Nucleus accumbens (tissue), 56 donors: ENCODE measurements around the gene SAXO1.
"Not testable (repeated sequence)": the region's sequence is repeated elsewhere in the genome, so short reads cannot be mapped to it uniquely, and the experiment has no call there.

Experiments used
- DNase-seq, 56 donors: peaks; one replicate each; lab custom pipeline; 2025; lab: John Stamatoyannopoulos, UW

SAXO1 gene

DNA sequence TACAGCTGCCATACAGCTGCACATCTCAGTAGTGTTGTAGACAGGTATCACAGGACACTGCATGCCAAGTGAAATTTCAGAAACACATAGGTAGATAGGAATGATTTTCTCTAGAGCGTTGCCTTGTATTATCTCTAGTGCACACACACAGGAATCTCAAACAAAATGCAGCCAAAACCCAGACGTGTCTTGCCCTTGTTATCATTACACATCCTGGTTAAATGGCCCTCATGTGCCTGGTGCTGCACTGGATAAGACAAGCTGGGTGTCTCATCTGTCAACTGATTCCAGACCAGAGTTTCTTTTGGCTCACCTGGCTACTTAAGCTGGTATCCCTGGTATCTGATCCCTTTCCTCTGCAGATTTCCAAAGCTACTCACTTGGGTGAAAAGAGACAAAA, 59.7 kb downstream of the SAXO1 start:
- no peak for DNase-seq

DNA sequence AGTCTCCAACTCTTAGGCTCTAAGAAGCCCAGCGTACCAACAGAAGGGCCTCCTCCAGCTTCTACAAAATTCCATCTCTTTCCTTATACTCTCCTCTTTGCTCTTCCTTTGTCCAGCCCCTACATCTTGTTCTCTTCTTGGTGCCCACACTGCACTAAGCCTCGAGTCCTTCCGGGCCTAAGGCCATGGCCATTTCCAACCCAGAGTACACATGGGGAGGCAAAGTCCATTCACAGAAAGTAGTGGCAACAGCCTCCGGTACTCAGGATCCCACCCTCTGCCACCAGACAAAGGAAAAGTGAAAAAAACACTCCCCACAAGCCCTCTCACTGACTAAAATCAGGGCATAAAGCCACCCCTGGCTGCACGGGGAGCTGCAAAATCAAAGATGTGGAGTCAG, 60.3 kb downstream of the SAXO1 start:
- DNase-seq, result no peak

DNA sequence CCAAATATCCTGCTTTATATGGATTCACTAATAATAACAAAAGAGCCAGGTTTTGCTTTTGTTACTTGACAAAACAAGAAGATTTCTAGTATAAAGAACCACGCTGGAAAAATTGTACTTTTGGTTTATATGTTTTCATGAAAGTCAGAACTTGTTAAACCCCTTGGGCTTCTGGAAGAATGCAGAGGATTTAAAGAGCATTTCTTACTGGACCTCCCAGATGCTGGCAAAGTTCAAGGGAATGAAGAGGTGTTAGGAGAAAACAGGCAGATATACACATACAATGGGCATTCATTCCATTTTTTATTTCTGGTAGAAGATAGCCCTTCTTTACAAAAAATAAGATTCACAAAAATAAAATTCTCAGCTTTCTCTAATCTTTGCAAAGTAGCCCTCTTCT, 61.1 kb downstream of the SAXO1 start:
- no peak for DNase-seq

DNA sequence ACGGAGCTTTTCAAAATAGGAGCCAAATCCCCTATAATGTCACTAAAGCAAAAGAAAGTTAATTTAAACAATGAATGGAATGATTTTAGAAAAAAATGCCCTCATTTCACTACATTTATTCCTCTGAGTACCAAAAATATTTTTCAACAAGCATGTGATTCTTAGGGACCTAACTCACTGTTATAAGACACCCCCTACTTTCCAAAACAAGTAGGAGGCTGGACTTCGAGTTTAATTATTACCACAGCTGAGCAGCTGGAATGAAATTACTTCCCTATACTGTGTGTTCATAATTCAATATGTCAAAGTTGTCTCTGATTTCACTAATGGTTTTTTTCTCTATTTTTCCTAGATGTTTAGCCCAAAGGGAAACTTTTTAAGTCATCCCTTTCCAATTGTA, 61.6 kb downstream of the SAXO1 start:
- DNase-seq, result no peak

DNA sequence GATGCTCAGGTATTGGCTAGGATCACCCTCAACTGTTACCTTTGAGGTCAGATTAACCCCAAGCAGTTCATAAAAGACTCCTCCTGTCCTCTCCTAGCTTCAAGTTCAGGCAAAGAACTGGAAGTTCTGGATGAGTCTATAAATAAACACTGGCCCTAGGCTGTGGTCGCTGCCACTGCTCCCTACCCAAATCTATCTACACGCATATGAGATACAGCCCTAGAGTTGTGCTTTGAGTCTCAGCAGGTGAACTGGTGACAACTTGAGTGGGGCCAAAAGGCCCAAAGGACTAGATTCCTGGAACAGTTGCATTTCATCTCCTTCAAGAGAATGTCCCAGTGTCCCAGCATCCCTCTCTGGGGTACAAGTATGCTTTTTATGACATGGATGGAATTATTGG, 62.6 kb downstream of the SAXO1 start:
- no peak for DNase-seq

DNA sequence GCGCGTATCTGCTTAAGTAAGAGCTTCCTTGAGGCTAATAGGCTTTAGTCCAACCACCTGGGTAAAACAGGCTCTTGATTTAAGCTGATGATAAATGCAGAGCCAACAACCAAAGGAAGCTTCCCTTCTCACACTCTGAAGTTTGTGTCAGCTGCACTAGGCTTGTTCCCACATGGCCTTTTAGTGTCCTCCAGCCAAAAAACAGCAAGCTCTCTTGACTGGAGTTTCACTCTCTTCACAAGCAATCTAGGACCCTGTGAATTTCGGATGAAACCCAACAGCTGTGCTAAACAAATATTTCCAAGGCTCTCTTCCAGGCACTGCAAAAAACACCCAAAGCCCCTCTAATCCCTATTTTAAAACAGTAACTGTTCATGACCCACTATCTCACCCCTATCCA, 63.9 kb downstream of the SAXO1 start:
- DNase-seq, result no peak

DNA sequence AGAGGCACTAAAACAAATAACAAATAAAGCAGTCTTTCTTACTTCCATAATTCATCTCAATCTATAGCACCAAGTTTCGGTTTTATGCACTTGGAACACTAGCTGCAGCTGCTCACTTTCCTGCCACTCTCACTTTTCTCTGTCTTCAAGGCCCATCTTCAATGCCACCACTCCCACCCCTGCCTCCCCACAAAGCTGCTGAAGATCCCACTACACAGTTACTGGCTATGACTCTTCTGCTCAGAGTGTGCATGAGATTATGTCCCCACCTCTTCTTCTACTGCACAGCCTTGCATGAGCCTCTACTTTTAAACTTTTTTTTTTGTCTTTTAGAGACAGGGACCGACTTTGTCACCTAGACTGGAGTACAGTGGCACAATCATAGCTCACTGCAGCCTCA, 77.4 kb downstream of the SAXO1 start:
- no peak for DNase-seq

DNA sequence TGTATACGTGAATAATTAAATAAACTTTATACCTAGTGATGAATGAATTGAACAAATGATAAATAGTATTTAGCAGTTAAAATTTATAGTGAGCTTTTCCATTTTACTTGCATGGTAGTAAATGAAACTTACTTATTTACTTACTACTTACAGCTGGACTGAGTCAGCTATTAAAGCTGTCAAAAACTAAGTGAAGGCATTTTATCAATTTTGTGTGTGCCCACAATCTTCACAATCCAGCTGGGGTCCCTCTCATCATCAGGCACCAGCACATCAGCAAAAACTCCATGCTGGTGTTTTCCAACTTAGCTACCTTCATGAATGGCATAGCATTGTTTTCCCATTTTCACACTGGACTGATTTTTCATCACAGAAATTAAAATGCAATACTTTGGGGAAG, 81.1 kb downstream of the SAXO1 start:
- no peak for DNase-seq

DNA sequence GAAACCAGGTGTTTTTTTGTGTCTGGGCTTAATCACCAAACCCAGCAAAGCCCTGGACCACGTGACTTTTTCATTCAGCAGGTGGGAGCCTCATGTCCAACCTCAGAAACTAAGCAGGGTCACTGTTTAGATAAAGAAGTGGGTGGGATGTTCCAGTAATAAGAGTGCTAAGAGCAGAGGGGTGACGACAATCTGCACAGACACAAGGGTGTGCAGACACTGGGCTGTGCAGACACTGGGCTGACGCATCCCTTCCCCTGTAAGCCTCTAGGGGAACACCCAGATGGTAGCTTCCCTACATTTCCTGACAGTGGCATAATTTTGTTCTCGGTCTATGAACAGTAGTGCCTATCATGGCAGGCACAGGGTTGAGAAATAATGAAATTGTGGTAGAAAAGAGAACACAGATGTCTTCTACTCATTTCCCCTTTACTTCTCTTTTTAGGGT, 85.1 kb downstream of the SAXO1 start:
- no peak for DNase-seq

DNA sequence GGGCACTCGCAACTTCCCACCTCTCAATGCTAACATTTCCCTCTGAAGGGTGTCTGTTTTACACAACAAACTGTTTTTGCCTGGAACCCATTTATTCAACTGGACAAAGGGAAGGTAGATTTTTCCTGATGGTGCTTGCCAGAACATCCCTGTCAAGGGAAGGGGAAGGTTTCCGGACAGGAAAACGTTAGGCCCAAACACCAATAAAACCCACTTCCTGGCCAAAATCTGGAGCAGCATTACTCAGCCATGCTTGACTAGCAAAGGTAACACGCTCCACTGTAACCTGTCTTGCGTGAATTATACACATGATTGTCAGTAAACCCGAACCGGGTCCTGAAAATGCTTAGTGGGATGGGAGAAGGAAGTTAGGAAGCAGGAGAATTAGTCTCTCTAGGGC, 90.2 kb downstream of the SAXO1 start:
- DNase-seq, result no peak

DNA sequence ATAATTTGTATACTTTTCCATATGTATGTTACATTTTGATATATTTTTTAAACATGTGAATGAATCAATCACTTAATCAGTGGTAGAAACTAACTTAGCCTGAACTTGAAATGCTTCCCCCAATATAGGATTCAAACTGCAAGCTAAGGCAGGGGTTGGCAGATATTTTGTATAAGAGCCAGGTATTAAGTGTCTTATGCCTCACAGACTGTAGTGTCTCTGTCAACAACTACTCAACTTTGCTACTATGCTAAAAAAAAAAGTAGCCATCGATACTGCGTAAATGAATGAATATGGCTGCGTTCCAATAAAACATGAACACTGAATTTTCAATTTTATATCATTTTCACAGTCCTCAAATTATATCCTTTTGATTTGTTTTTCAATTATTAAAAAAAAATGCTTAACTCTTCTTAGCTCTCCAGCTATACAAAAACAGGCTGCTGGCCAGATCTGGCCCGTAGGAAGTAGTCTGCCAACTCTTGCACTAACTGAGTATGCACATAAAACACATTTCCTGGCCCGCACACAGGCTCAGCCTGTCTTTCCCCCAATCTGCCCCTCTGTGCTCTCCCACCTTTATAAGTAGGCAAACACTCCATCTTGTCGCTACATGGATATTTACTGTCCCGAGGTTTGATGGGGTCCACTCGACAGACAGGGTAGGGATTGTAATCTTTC, 91.8 kb downstream of the SAXO1 start:
- DNase-seq, result no peak

DNA sequence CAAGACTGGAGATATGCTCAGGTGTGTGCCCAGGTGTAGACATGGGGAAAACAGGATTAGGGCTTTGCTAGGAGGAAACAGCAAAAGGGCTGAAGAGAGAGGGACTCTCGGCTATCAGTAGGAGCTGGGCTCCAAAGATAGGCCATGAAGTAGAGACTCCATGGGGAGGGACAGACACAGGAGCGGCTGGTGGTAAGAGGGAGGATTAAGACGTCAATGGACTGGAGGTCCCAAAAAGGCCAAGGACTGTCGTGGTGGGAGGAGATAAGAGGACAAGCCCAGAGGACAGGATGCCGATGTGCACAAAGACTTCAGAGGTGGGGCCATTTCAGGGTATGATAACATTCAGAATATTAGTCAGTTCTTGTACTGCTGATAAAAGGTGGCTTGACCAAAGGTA, 93.1 kb downstream of the SAXO1 start:
- DNase-seq, result no peak

DNA sequence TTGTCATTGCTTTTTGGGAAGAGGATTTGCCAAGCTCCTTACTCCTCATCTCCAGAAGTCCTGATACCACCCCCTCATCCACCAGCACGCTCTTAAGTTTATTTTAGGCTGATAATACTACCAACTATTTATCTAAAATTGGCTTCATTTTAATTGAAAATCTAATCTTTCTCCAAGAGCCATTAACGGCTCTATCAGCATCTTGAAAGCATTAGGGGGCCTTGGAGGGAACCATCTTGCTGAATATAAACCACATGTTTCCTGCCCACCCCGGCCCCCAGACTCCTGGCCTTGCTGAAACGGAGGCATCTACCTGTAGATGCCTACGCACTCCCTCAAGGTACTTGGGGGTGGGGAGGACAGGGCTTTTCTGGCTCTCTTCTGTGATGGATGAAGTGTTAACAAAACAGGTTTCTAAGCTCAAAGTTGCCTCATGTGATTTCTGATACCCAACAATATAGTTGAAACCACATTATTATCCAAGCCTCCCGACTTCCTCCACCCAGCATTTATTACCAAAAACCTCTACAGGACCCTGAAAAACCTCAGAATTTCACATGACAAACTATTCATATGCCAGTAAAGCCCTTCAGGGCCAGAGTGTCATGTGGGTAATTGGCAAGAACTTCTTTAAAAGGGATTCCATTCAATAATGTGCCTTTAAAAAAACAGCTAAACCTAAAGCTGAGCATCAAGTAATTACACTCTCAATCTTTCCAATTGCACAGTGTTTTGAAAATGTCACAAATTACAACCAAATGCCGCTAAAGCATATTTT, 96.7 kb downstream of the SAXO1 start:
- no peak for DNase-seq

DNA sequence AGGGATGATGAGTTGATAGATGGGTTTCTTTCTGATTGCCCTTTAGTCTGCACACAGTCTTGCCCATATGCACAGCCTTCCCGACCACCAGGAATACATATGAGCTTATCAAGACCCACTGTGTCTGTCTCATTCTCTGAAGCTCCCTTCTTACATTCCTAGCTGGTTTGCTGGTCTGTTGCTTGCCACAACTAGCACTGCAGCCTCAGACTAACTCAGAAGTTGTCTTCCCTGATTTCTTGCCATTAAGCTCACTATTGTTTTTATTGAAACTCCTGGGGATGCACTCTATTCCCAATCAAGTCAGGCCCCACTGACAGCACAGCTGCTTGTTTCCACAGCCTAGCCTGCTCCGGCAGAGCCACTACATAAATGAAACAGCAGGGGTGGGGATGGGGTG, 97.5 kb downstream of the SAXO1 start:
- DNase-seq, result no peak

DNA sequence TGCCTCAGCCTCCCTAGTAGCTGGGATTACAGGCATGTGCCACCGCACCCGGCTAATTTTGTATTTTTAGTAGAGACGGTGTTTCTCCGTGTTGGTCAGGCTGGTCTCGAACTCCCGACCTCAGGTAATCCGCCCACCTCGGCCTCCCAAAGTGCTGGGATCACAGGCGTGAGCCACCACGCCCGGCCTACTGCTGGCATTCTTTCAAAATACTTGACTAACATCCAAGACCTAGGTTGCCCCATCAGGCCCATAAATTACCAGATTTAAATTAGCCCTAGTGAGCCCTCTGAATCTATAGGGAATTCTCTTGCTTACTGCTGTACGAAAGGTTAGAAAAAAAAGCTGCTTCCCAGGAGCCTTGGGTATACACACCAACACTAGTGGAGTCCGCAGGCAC, 102.4 kb downstream of the SAXO1 start:
- not testable (repeated sequence) for DNase-seq

DNA sequence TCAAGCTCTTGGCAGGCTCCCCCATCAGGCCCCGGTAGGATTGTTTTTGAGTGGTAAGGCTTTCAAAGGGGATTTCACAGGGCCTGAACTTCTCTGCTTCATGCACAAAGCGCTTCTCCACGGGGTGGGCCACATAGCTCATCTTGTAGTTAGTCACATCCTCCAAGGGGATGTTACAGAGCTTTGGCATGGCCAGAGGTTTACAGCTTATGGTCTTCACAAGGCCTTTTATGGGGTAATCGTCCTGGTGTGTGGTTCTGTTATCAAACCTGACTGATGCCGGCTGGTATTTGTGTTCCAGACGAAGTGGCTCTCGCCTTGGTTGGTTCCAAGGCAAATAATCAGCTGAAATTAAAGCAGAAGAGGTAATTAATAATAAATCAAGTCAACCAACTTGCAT, 104.3 kb downstream of the SAXO1 start:
- no peak for DNase-seq

DNA sequence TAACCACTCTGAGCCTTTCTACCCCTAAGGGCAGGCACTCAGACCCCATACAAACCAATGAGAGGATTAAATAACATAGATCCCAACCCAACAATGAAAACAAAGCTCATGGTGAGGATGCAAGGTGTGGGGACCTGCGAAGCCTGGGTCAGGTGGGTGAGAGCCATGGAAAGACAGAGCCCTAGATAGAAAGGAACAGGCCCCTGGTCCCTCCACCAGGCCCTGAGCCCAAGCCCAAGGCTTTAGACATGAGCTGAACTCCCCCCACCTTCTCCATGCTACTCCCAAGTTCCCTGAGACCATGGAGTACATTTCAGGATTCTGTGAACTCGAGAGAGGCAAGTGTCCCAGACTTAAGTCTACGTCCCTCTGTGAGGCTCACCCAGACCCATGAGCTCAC, 106.5 kb downstream of the SAXO1 start:
- no peak for DNase-seq

DNA sequence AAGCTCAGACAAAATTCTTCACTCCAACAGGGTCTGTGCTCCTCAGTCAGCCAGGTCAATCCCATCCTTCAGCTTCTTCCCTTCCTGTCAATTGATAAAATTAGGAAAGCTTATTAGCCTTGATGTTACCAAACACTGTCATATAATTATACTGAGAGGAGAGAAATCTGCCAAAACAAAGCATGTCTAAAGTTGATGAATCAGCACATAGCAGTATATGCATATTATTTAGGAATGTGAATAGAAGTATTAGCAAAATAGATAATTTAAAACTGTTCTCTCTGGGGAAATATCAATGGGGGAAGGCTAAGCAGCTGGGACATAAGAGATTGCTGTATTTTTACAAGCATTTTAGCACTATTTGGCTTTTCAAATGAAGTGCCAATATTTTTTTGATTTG, 107.1 kb downstream of the SAXO1 start:
- DNase-seq, result no peak

DNA sequence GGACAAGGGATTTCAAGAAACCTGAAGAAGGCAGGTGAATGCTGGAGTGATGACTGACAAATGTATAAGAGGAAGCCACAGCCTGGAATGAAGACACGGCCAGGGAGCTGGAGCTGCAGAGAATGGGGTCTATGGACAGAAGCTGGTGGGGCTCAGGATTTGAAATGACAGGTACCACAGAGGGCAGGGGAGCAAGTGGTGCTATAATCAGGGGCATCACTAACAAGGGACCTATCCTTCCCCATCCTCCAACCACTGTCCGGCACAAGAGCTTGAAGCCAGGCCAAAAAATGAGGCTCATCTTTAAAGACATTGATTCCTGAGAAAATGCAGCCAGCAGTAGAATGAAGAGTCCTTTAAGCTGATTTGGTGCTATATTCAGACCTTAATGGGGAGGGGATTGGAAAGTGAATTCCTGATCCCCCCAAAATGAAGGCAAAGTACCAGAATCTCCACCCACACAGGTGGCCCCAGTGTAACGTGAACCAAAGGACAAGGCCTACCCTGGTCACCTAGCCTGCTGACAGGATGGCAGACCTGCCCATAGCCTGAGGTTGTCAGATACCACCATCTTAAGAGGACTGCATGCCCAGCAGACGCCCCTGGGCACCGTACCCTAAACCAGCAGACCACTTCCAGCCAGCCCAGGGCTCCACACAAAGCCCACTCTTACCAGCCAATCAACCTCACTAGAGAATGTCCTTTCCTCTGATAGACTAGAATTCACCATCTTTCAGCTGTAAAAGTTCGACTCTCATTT, 109.2 kb downstream of the SAXO1 start:
- DNase-seq, result no peak

DNA sequence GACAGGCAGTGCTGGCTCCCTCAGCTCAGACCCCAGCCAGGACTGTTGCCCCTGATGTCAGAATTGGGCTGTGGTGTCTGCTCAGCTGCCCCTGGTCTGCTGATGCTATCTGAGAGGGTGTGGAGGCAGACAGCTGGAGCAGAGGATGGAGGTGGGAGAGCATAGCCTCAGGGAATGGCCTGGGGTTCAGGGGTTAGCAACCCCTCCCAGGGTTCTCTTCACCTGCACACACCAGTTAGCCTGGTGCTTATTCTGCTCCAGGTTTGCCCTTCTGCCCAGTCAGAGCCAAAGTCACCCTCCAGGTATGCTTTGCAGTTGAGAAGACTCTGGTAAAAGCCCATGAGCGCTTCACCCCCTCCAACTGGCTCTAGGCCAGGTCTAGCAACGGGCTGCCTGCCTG, 109.8 kb downstream of the SAXO1 start:
- no peak for DNase-seq

DNA sequence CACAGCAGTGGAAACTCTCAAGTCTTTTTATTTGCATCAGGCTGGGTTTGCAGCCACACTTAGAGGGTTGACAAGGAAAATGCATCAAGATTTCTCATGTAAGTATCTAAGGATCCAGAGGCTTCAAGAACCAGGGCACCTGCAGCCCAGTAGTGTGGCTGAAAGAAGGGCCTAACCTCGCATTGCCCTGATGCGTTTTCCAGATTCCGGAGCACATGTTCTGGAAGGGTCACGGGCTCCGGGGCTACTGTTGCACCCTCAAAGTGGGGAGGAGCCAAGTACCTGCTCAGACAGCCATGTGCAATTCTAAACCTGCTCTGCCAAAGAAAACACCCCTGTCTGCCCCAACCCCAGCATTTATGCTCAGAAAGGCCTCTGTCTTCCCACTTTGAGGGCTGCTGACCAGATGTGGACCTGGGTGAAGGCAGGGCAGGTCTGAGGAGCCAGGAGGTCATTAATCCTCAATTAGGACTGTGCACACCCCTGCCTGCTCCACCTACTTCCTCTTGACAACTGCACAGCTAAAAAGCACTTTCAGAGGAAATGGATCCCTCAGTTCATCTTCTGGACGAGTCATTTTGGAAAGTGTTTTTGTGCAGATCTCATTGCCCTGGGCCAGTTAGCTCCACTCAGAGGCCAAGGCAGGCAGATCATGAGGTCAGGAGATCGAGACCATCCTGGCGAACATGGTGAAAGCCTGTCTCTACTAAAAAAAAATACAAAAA, 110.7 kb downstream of the SAXO1 start:
- no peak for DNase-seq
